GM21528 (cell line): ENCODE measurements around the gene ZNF503.

ENCODE experiments used
- ATAC-seq: cut with Tn5 transposase; IDR thresholded peaks from one replicate; pipeline ENCODE4 v1.9.1; 2021; ENCODE audit warnings: mild to moderate bottlenecking, moderate library complexity; ENCODE audit not compliant: unreplicated experiment, low FRiP score

Gene ZNF503

DNA sequence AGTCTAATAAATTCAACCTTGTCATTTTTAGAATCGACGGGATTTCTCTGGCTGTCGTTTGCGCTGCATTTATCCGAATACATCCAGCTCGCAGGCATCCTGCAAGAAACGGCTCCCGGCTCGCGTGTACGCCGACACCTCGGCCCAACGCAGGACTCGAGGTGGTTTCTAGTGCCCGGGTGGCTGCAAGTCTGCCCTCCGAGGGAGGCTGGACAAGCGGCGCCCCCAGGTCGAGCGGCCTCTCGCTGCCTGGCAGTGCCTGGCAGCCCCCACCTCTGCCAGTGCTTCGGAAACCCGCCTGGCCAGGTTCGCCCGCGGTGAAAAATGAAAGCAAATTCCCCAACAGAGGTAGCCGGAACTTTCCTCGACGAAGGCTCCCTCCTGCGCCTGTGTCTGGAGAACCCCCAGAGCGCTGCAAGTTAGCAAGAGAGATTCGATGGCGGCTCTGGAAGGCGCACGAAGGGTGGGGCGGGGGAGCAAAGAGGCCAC is 5.7 kb upstream of the ZNF503 start:
- ATAC-seq, result no peak

DNA sequence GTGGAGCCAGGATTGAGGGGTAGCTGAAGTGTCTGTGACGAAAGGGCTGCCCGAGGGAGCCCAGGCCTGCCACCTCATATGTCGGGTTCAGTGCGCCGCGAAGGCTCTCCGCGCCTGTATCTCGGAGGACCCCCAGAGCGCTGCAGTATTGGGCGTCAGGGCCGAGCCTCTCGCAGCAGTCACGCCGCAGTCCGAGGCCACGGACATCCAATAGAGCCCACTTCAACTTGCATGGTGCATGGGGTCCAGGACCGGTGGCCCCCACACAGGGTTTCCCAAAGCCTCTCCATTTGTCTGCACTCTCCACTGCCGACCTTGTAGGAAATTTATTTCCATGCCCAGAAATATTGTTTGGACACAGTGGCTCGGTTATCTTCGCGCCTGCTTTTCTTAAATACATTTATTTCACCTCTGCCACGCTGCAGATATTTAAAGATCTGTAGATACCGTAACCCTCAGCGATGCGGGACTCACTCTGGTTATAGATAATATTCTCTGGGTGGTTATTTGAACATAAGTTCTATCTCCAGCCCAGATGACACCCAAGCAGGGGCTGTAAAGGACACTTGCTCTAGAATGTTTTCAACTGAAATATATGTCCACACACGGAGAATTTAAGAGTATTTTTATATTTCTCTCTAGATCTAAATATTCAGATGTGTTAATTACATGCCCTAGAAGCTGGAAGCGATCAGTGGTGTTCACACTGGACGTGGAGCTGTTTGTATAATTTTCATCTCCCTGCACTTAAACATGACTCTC is 5.1 kb upstream of the ZNF503 start:
- ATAC-seq, result no peak

DNA sequence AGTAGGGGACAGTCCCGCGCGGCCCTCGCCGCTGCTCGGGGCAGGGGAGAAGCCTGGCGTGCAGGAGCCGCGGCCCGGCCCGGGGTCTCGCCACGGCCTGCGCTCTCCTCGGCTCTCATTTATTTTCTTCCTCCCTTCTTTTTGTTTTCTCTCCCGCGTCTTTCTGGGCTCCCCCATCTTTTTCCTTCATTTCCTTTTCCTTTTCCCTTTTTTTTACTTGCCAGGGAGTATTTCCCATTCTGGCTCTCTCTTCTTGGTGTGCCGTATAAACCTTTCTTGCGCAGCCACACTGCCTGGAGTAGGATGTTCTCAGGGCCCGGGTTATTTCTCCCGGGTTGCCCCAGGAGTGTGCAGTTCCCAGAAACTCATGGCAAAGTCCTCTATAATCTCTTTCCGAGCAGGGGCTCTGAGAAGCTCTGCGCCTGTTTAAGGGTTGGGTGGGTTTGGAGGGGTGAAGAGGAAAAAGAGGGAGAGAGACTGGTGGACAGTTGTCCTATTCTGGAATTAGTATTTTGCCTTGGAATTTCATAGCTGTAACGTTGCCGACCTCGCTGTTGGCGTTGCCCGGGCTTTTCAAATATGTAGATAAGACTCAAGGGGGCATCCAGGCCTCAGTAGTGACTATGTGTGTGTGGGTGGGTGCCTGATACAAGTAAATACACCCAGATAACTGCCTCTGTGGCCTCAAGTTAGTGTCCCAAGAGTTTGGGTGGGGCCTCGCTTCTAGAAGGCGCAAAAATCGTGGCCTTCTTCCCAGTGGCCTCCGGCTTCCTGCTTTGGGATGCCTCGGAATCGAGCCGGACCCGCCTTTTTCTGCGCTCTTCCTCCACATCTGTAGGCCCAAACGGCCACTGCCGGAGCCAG is 4.3 kb upstream of the ZNF503 start:
- no peak for ATAC-seq

DNA sequence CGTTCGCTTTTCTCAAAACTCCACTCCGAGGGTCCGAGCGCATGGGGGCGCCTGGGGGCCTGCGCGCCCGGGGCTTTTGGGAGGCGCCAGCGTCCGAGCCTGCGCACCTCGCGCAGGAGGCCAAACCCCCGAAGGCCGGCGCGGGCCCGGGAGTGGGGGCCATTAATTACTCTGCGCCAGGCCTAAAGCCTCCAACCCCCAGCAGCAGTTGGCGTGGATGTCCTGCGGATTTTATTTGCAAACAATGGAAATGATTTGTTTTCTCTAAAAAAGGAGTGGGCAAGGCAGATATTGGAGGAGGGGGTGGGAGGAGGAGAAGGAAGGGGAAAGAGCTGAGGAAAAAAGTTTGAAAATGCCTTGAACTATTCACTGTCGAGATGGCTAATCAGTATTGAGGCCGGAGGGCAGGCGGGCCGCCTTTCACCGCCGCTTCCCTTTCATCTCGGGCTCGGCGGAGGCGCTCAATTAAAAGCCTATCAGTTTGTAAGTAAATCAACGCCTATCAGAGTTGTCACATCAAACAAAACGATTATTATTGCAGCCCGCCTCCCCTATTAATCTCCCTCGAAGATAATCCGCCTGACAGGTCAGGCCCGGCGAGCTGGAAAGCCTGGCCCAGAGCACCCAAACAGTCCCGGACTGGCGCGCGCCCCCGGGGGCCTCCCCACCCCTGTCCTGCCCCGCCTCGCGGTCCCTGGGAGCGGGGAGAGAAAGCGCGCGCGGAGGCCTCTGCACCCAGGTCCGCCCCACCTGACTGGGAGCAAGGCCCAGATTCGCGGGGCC is 3.4 kb upstream of the ZNF503 start:
- no peak for ATAC-seq

DNA sequence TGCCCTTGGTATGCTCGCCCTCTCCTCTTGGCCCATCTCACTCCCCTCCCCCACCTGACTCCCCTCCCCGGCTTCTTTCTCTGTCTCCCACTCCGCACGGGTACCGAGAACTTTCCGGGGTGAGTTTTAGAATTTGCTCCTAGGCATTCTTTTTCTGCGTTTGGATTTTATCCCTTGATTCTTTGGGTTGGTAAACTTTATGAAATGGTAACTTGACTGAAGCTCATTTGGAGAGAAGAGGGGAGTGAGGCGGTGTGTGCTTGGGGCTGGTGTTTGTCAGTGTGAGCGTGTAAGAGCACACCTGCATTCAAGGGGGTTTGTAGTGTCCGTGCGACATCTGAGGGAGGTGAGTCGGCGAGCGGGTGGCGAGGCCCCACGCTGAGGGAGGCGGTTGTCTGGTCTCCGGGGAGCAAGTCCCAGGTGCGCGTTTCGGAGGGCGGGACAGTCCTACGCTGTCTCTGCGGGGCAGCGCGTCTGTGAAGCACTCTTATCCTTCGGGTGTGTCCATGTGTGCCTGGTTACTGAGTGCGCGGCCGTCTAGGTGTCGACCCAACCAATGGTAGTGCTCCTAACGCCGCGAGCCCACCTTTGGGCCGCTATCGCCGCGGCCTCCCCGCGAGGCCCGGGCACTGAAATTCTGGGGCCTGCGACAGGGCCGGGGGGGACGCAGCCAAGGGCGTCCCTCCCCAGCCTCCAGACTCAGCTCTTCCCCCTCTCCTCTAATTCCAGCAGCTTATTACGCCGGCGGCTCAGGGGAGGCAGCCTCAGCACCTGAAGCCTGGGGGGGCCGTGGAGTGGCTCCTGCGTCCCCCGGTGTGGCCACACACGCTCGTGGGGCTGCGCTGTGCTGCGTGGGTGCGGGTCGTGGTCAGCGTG is 2.6 kb upstream of the ZNF503 start:
- ATAC-seq, result no peak

DNA sequence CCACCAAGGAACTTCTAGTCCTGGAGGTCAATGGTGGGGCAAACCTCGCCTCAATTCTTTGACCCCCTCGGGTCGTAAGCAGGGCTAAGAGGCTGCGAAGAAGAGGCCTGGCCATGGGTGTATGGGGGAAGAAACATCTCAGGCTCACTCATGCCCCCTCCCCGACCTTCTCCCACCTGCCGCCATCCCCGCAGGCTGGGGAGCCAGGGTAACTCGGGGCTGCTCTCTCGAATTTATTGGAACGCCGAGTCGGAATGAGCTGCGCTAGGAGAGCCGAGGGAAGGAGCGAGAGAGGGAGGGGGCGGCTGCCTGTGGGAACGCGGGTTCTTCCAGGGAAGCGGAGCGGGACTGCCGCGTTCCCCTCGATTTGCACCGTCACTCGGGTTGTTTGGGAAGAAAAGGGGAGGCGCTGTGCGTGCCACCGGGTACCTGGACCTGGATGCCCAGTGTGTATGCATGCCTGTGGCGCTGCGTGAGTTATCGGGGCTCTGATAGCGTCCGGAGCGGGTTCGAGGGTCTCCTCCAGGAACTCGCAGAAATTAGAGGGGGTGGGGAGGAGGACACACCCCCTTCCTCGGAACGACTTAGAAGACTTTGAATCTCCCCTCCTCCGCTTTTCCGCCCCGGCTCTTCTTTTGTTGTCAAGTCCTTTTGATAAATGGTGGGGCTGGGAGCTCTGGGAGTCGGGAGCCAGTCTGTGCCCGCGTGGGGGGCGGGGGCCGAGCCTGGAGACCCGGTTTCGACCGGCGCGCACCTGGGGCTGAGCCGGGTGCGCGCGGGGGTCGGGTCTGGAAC is 1.8 kb upstream of the ZNF503 start:
- ATAC-seq, result no peak

DNA sequence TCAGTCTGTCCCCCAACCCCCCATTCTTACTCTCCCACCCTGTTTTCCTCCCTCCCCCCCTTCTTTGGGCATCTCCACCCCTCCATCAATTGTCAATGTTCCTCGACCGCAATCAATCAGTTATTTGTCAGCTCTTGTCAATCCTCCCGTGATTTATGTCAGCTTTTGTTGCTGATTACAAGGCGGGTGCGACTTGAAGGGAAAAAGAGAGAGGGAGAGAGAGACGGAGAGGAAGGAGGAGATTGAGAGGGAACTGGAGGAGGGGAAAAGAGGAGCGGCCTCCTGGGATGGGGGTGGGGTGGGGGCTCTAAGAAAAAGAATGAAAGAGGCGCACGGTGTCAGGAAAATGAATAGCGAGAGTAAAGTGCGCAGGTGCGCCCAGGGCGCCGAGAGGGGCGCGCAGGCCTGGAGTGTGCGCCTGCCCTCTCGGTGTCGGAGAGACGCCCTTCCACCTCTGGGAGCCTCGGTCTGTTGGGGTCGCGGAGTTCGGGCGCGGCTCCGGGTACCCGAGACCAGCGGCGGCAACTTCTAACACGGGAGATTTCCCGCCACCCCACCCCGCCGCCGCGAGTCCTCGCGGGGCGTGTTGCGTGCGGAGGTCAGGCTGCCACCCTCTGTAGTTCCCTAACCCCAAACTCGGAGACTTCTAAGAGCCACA is 1.1 kb upstream of the ZNF503 start:
- no peak for ATAC-seq

DNA sequence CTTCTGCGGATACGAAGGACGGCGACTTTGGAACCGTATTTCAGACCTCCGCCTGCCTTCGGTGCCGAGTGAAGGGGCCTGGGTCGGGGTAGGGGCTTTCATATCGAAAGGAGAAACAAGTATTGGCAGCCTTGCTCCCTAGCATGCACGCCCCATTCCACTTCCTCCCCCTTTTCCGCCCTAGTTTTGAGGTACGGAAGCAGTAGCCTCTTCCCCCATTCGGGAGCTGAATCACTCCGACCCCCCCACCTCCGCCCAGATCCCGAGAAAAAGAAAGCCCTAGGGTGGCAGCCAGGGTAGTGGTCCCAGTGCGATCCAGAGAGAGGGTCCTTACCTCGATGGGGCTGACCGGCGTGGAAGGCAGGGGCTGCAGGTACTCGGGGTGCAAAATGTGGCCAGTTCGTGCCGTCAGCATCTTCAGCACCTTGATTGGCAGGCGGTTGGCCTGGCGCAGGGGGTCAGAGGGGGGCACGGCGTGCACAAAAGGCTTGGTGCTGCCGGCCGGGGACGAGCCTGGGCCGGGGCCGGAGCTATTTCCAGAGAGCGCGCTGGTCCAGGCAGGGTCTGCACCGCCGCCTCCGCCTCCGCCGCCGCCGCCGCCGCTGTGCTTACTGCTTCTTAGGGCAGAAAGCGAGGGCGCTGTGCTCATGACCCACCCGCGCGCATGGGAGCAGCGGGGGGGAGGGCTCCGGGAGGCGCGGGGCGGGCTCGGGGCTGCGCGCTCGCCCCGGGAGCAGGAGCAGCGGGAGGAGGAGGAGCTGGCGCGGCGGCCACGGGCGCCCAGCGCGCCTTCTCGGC is 594 bp downstream of the ZNF503 start:
- peak; percentile 32 for ATAC-seq

DNA sequence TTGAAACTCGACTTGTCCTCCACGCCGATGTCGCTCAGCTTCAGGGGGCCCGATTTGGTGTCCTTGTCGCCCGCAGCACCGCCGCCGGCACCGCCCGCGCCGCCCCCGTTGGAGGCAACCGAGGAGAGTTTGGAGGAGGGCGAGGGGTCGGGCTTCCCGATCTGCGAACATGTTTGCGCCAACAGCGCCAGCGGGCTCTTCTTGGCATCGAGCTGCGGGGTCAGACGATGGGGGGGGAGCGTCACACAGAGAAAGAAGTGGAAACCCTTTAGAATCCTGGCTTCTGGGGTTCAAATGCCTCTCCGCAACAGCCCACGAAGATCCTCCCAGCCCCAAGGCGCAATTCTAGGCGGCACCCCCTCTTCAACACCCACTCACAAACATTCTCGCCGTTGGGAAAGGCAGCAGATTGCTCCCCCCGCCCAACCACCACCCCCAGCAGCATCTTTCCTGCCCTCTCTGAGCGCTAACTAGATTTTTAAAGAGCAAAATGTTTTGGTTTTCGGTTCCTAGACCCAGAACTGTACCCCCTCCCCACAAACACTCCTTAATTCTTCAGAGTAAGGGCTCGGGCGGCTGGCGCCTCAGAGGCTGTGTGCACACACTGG is 1.3 kb downstream of the ZNF503 start:
- ATAC-seq, result no peak

DNA sequence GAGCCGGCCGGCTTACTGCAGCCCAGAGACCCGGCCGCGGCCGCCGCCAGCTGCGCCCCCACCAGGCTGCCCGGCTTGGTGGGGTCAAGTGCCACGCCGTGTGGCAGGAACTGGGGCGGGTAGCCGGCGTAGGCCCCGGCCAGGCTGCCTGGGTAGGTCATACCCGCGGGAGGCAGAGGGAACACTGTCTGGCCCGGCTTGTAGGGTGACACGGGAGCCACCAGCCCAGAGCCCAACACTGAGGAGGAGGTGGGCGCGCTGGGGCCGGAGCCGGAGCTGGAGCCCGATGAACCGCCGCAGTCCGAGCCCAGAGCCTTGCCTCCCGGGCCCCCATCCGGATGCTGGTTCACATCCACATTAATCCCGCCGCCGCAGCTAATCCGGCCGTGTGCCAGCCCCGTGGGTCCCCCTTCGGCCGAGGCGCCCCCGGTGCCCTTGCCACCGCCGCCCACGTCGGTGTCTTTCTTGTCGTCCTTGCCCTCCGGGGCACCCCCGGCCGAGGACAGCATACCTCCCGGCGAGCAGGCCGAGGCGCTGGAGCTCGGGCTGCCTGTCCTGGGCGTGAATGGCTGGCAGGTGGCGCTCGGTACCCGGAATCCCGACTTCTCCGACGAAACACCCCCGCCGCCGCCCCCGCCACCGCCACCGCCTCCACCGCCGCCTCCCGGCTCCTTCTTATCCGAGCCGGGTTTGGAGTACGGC is 2.0 kb downstream of the ZNF503 start:
- ATAC-seq, result no peak

DNA sequence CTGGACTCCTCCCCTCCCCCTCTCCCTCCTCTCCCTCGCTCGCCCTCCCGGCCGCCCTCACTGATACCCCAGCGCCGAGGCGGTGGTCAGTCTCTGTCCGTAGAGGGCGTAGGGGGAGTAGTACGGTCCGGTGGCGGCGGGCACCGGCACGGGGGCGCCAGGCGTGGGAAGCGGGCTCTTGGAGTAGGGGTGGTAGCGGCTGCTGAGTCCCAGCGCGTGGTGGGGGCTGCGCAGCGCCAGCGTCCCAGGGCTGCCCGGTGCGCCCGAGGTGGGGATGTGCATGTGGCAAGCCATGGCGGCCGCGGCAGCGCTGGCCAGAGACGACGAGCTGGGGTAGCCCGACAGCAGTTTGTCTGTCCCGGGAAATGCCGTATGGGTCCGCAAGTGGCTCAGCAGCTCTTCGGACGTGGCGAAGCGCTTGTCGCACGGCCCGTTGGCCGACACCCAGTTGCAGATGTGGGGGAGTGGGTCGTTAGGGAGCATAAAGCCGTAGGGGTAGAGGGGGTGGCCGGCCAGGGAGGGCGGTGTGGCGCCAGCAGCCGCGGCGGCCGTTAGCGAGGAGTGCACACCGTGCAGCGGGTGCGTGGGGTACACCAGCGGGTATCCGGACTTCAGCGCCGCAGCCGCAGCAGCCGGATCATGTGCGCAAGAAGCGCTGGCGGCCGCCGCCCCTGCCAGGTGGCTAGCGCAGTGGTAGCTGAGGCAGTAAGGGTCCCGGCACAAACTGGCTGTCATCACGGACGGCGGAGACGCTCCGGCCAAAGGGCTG is 2.7 kb downstream of the ZNF503 start:
- no peak for ATAC-seq

DNA sequence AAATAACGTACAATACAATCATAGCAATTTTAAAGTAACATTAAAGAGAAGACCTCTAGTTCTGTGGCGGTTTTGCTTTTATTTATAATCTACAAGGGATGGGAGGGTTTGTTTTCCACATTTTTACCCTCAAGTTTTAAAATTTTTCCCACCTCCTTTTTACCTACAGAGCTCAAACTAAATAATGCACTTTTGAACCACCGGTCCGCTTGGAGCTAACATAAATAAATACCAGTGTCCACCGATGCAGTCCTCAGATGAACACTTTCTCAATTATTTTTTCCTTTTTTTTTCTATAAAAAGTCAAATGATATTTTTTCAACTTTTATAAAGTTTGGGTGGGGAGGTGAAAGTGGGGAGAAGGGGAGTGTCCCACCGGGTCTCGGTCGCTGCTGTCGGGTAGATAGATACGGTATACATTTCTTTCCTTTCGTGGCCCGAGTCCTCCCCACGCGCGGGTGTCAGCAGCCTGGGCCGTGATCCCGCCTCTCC is 3.3 kb downstream of the ZNF503 start:
- no peak for ATAC-seq

DNA sequence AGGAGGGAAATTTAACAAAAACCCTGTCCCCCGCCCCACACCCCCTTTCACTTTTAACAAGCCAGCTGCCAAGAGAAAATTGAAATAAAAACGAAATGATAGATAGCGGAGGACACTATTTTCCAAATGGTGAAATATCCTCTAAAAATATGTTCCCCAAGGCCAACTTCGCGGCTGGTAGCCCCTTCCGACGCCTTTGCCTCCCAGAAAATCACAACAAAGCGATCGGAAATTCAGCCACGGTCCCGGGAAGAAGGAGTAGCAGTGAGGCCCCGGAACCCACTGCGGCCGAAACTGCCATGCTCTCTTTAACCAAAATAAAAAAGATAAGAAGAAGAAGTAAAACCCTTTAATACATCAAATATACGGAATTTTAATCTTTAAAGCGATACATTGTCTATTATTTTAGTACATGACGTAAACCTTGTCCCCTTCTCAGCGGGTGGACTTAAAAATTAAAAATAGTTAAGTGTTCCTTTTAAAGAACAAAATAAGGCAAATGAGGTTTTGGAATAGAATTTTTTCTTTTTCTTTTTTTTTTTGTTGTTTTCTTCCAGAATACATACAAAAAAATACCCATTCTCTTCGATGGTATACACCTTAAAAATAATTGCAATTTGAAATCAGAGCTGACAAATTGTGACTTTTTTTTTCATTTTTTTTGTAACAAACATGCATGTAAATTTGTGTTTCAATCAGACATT is 3.9 kb downstream of the ZNF503 start:
- ATAC-seq, result no peak

DNA sequence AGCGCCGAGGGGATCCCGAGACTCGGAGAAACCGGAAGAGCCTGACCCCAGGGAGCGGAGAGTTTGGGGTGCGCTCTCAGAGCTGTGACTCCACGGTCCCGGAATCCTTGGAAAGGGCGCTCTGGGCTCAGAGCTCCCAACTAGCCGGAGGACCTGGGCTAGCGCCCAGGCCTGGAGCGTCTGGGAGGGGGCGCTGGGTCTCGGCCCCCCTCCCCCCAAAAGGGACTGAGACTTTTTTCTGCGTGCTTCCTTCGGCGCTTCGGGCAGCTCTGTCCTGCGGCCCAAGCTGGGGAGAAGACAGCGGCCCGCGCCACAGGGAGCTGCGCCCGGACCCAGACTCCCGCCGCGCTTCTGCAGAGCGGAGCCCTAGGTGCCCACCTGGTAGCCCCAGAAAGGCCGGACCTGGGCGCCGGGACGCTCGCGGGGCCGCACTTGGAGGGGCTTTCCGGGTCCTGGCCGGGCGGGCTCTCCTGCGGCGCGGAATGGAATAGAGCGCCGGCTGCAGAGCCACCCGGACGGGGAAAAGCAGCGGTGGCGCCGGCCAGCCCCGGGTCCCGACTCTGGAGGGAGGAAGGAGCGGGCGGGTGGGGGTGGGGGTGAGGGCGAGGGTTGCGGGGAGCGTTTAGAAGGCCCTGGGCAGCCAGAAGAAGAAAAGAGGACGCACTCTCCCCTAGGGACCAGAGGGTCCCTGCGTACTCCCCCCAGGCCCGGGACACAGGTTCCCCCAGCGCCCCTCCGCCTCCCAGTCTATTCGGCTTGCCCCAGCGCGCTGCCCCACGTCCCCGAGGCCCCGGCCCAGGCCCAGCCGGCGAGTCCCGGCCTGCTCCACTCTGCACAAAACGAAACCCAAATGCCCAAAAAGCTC is 4.7 kb downstream of the ZNF503 start:
- no peak for ATAC-seq
